ENCODE results near the gene MPRIP.
A peak's percentile ranks its signal among the peaks of the same experiment; 100 is the strongest.

Gene MPRIP

DNA sequence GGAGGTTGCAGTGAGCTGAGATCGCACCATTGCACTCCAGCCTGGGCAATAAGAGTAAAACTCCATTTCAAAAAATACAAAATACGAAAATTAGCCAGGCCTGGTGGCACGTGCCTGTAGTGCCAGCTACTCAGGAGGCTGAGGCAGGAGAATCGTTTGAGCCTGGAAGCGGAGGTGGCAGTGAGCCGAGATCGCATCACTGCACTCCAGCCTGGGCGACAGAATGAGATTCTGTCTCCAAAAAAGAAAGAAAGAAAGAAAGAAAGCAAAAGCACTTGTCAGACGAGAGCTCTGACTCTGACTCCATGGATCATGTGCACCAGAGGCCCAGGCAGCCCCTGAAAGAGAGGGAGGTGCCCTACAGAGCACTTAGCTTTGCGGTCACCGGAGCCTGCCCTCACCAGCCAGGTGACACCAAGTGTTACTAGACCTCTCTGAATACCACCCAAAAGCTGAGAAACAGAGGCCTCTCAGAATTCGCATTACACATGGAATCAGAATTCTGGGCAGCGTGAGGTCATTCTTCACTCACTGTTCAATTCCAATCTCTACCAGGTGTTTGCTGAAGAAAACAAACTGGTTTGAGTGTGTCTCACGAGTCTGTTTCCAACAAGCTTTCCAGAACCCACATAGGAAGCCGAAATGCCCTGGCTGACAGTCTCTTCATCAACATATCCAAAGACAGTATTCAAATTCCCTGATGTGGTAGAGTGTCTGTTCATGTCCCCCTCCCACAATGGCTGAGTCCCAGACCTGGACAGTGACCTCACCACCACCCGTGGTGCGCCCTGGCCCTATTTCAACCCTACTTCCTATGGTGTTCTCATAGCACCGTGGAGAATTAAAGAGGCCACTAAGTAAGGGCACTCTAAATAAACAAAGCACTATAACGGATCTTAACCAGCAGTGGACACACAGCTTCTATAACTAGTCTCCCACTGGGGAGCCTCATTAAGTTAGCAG, 193.2 kb downstream of the MPRIP start:
- Histone ChIP-seq H3K36me3 (ENCODE audit: control insufficient read depth, insufficient read depth, low read length) (peaks cover 25% of the 10 kb centered on the region), H3K4me3 (ENCODE audit: low read depth, low read length) (peak overlapping the region; percentile 87), H3K4me1 (ENCODE audit: control insufficient read depth, insufficient read depth, low read length) (peaks cover 7% of the 10 kb centered on the region; the same call in 1 of the 2 replicates), H3K9me3 (ENCODE audit: control insufficient read depth, insufficient read depth, low read depth, low read length) (no peaks in the 10 kb centered on the region), H3K27me3 (ENCODE audit: control insufficient read depth, insufficient read depth, low read length) (no peaks in the 10 kb centered on the region), H3K9ac (ENCODE audit: low read length) (no peak overlapping the region), H3K27ac (ENCODE audit: low read depth, low read length) (no peak overlapping the region)

DNA sequence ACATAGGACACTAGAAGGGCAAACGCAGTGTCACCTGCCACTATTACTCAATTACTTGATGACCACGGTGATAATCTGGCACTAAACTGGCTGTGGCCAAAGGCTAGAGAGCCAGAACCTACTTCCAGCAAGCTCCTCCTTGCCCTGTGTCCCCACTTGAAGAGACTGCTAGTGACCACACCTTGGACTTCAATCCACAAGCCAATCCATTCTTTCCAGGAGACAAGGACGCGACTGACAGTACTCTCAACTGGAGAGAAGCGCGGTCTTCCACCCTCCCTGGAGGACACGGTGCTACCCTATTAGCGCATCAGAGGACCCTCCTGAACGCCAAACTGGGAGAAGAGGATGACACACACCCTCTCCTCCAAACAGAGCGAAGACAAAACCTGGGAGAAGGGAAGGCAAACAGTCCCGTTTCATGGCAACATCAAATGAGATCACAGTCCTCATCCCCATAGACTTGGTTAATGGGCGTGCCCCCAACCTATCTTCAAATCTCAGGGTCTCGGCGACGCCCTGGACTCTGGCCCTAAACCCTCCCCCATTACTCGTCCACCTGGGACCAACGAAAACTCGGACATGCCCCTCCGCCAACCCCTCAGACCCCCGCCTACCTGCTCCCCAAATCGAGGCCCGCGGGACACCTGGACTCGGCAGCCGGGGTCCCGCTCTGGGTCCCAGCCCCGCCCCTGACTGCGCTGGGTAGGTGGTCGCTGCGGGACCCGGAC, 194.2 kb downstream of the MPRIP start:
- Histone ChIP-seq H3K4me1 (ENCODE audit: control insufficient read depth, insufficient read depth, low read length) (peaks cover 7% of the 10 kb centered on the region; the same call in 1 of the 2 replicates), H3K27me3 (ENCODE audit: control insufficient read depth, insufficient read depth, low read length) (no peaks in the 10 kb centered on the region), H3K4me3 (ENCODE audit: low read depth, low read length) (peak overlapping the region; percentile 87), H3K27ac (ENCODE audit: low read depth, low read length) (peak overlapping the region; percentile 100), H3K36me3 (ENCODE audit: control insufficient read depth, insufficient read depth, low read length) (peaks cover 15% of the 10 kb centered on the region), H3K9ac (ENCODE audit: low read length) (peak overlapping the region; percentile 98), H3K9me3 (ENCODE audit: control insufficient read depth, insufficient read depth, low read depth, low read length) (no peaks in the 10 kb centered on the region)

DNA sequence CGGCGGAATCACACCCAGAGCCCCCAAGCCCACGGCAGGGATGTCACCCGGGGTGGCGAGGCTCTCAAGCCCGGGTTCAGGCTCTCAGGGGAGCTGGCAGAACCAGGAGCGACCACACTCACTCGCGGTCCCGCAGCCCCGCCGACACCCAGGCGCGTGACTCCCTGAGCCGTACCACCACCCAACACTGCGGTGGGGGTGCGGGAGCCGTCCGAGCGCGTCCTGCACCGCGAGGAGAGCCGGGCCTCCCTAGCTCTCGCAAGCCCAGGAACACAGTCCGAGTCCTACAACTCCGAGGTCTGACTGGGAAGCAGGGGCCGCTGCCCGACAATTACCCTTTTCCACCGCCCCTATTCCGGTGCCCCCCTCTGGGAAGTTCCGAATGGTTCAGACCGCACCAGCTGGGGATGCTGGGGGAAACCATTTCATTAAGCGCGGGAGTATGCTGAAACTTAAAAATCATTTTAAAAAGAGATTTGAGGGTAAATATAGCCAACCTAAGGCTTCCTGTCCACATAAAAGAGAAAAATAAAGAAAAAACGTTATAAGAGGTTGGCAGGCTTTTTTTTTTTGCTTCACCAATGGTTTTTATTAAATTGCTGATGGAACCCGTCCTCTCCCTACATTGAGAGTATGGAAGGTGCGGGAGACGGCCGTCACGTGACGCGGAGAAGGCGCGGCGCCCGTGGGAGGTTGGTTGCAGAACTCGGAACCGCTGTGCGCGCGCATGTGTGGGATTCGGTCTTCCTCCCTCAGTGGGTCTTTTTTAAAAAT, 195.0 kb downstream of the MPRIP start, which contains the start of gene FLCN:
Gene FLCN (minus strand): TSS at position 143 of the 774 bp plus-strand sequence. CDS start 9,031 bp downstream, outside the sequence.
- no peaks in the 10 kb centered on the region for H3K9me3 ChIP-seq (ENCODE audit: control insufficient read depth, insufficient read depth, low read depth, low read length)
- H3K9ac ChIP-seq (ENCODE audit: low read length), result peak within 1 kb of the TSS; percentile 98
- H3K27me3 ChIP-seq (ENCODE audit: control insufficient read depth, insufficient read depth, low read length), result no peaks in the 10 kb centered on the region
- H3K36me3 ChIP-seq (ENCODE audit: control insufficient read depth, insufficient read depth, low read length), result peaks cover 14% of the 10 kb centered on the region
- peaks cover 7% of the 10 kb centered on the region; the same call in 1 of the 2 replicates for H3K4me1 ChIP-seq (ENCODE audit: control insufficient read depth, insufficient read depth, low read length)
- H3K4me3 ChIP-seq (ENCODE audit: low read depth, low read length), result peak within 1 kb of the TSS; percentile 87
- H3K27ac ChIP-seq (ENCODE audit: low read depth, low read length), result peak within 1 kb of the TSS; percentile 100

DNA sequence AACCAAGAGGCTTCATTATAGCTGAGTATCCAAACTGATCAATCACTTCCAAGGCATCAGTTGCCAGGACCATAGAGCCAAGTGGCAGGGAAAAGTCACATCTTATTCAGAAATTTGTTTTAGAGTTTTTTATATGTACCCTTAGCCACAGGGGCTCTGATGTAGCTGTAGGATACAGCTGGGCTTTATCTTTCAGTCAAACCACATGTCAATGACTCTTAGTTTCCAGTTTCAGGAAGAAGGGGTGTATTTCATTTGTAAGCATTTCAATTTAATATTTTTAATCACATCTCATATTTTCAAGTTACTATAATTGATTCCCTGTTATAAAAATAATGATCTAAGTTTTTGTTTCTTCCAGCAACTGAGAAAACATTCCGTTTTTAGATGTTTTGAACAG, 197.6 kb downstream of the MPRIP start:
- no peak overlapping the region for H3K9ac ChIP-seq (ENCODE audit: low read length)

DNA sequence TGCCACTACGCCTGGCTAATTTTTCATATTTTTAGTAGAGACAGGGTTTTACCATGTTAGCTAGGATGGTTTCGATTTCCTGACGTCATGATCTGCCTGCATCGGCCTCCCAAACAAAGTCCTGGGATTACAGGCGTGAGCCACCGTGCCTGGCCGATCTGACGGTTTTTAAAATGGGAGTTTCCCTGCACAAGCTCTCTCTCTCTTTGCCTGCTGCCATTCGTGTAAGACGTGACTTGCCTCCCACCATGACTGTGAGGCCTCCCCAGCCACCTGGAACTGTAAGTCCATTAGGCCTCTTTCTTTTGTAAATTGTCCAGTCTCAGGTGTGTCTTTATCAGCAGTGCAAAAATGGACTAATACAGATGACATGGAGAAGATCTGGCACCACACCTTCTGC, 199.4 kb downstream of the MPRIP start:
- H3K27ac ChIP-seq (ENCODE audit: low read depth, low read length), result no peak overlapping the region
- H3K4me3 ChIP-seq (ENCODE audit: low read depth, low read length), result no peak overlapping the region
- H3K36me3 ChIP-seq (ENCODE audit: control insufficient read depth, insufficient read depth, low read length), result peaks cover 22% of the 10 kb centered on the region
- no peaks in the 10 kb centered on the region for H3K4me1 ChIP-seq (ENCODE audit: control insufficient read depth, insufficient read depth, low read length)
- H3K9ac ChIP-seq (ENCODE audit: low read length), result no peak overlapping the region
- H3K9me3 ChIP-seq (ENCODE audit: control insufficient read depth, insufficient read depth, low read depth, low read length), result no peaks in the 10 kb centered on the region
- H3K27me3 ChIP-seq (ENCODE audit: control insufficient read depth, insufficient read depth, low read length), result no peaks in the 10 kb centered on the region

More for the DNA sequence above, 197.6 kb downstream of the MPRIP start:
- H3K36me3 ChIP-seq (ENCODE audit: control insufficient read depth, insufficient read depth, low read length), result peaks cover 10% of the 10 kb centered on the region
- no peak overlapping the region for H3K27ac ChIP-seq (ENCODE audit: low read depth, low read length)
- H3K4me3 ChIP-seq (ENCODE audit: low read depth, low read length), result no peak overlapping the region
- peaks cover 7% of the 10 kb centered on the region; the same call in 1 of the 2 replicates for H3K4me1 ChIP-seq (ENCODE audit: control insufficient read depth, insufficient read depth, low read length)
- H3K9me3 ChIP-seq (ENCODE audit: control insufficient read depth, insufficient read depth, low read depth, low read length), result no peaks in the 10 kb centered on the region
- H3K27me3 ChIP-seq (ENCODE audit: control insufficient read depth, insufficient read depth, low read length), result no peaks in the 10 kb centered on the region

DNA sequence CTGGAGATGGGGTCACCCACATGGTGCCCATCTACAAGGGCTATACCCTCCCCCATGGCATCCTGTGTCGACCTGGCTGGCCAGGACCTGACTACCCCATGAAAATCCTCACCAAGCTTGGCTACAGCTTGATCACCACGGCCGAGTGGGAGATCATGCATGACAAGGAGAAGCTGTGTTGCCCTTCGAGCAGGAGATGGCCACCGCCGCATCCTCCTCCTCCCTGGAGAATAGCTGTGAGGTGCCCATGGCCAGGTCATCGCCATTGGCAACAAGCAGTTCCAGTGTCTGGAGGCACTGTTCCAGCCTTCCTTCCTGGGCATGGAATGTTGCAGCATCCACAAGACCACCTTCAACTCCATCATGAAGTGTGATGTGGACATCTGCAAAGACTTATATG, 200.0 kb downstream of the MPRIP start:
- Histone ChIP-seq H3K27ac (ENCODE audit: low read depth, low read length) (no peak overlapping the region), H3K9me3 (ENCODE audit: control insufficient read depth, insufficient read depth, low read depth, low read length) (no peaks in the 10 kb centered on the region), H3K4me3 (ENCODE audit: low read depth, low read length) (no peak overlapping the region), H3K36me3 (ENCODE audit: control insufficient read depth, insufficient read depth, low read length) (peaks cover 28% of the 10 kb centered on the region), H3K27me3 (ENCODE audit: control insufficient read depth, insufficient read depth, low read length) (no peaks in the 10 kb centered on the region), H3K9ac (ENCODE audit: low read length) (no peak overlapping the region), H3K4me1 (ENCODE audit: control insufficient read depth, insufficient read depth, low read length) (no peaks in the 10 kb centered on the region)

Measured in HUES6 (cell line).